ENCODE measurements around the gene IGFBP5. TPM values are rescaled to one million over a fixed set of nuclear protein-coding genes. Genes with fewer than 3 reads are reported as not detected.

IGFBP5 gene
- total and polyA plus RNA-seq, 9 donors, result 385 to 666 (median 463) TPM

GRCh38 chr2:216635701-216636550 lies 59.4 kb downstream of the IGFBP5 start:
- WGBS (ENCODE audit: insufficient coverage), result 28% methylated on average over 14 of the region's 18 CpGs
- Histone ChIP-seq H3K27ac (ENCODE audit: low read length) (peak overlapping the region; percentile 78), H3K9me3 (replicated peaks; ENCODE audit: control insufficient read depth, low read depth, low read length) (no peaks in the 10 kb centered on the region), H3K4me1 (ENCODE audit: control insufficient read depth, insufficient read depth, low read length) (peaks cover 39% of the 10 kb centered on the region), H3K36me3 (ENCODE audit: control insufficient read depth, insufficient read depth, low read length) (peaks cover 19% of the 10 kb centered on the region), H3K27me3 (ENCODE audit: control insufficient read depth, insufficient read depth, low read length) (peaks cover 22% of the 10 kb centered on the region), H3K4me3 (ENCODE audit: low read length) (peak overlapping the region; percentile 84)
- DNase-seq, result peak; percentile 65

GRCh38 chr2:216635171-216635570 lies 60.2 kb downstream of the IGFBP5 start:
- DNase-seq, result peak; percentile 35
- Histone ChIP-seq H3K4me1 (ENCODE audit: control insufficient read depth, insufficient read depth, low read length) (peaks cover 39% of the 10 kb centered on the region), H3K36me3 (ENCODE audit: control insufficient read depth, insufficient read depth, low read length) (peaks cover 11% of the 10 kb centered on the region), H3K4me3 (ENCODE audit: low read length) (peak overlapping the region; percentile 84), H3K27me3 (ENCODE audit: control insufficient read depth, insufficient read depth, low read length) (peaks cover 22% of the 10 kb centered on the region), H3K27ac (ENCODE audit: low read length) (peak overlapping the region; percentile 78), H3K9me3 (replicated peaks; ENCODE audit: control insufficient read depth, low read depth, low read length) (no peaks in the 10 kb centered on the region)
- WGBS (ENCODE audit: insufficient coverage), result 4% methylated on average over 4 of the region's 7 CpGs

- peak overlapping the region; percentile 84 for H3K4me3 ChIP-seq (ENCODE audit: low read length)
- WGBS (ENCODE audit: insufficient coverage), result 3% methylated on average over 8 of the region's 23 CpGs
- H3K9me3 ChIP-seq (replicated peaks; ENCODE audit: control insufficient read depth, low read depth, low read length), result no peaks in the 10 kb centered on the region
- H3K4me1 ChIP-seq (ENCODE audit: control insufficient read depth, insufficient read depth, low read length), result peaks cover 39% of the 10 kb centered on the region
- H3K27me3 ChIP-seq (ENCODE audit: control insufficient read depth, insufficient read depth, low read length), result peaks cover 22% of the 10 kb centered on the region
- peak; percentile 42 for DNase-seq
- H3K27ac ChIP-seq (ENCODE audit: low read length), result peak overlapping the region; percentile 78
- H3K36me3 ChIP-seq (ENCODE audit: control insufficient read depth, insufficient read depth, low read length), result peaks cover 5% of the 10 kb centered on the region
Measured at GRCh38 chr2:216634370-216635148, 60.8 kb downstream of the IGFBP5 start.

GRCh38 chr2:216633616-216634369 lies 61.6 kb downstream of the IGFBP5 start:
- peak overlapping the region; percentile 84 for H3K4me3 ChIP-seq (ENCODE audit: low read length)
- H3K36me3 ChIP-seq (ENCODE audit: control insufficient read depth, insufficient read depth, low read length), result no peaks in the 10 kb centered on the region
- H3K27me3 ChIP-seq (ENCODE audit: control insufficient read depth, insufficient read depth, low read length), result peaks cover 22% of the 10 kb centered on the region
- WGBS (ENCODE audit: insufficient coverage), result under 1% methylated on average over 71 of the region's 71 CpGs
- peak overlapping the region; percentile 33 for H3K27ac ChIP-seq (ENCODE audit: low read length)
- no peaks in the 10 kb centered on the region for H3K9me3 ChIP-seq (replicated peaks; ENCODE audit: control insufficient read depth, low read depth, low read length)
- peak; percentile 29 for DNase-seq
- peaks cover 39% of the 10 kb centered on the region for H3K4me1 ChIP-seq (ENCODE audit: control insufficient read depth, insufficient read depth, low read length)

GRCh38 chr2:216632952-216633615 lies 62.3 kb downstream of the IGFBP5 start, which contains the start of gene IGFBP2:
Gene IGFBP2, plus strand, starts transcription at chr2:216633420. Its CDS starts 104 bp downstream, at chr2:216633524.
- DNase-seq, result peak; percentile 87
- Histone ChIP-seq H3K9me3 (replicated peaks; ENCODE audit: control insufficient read depth, low read depth, low read length) (no peaks in the 10 kb centered on the region), H3K4me1 (ENCODE audit: control insufficient read depth, insufficient read depth, low read length) (peaks cover 39% of the 10 kb centered on the region), H3K36me3 (ENCODE audit: control insufficient read depth, insufficient read depth, low read length) (no peaks in the 10 kb centered on the region), H3K4me3 (ENCODE audit: low read length) (peak within 1 kb of the TSS; percentile 84), H3K27me3 (ENCODE audit: control insufficient read depth, insufficient read depth, low read length) (peaks cover 22% of the 10 kb centered on the region), H3K27ac (ENCODE audit: low read length) (peak within 1 kb of the TSS; percentile 33)
- under 1% methylated on average over 70 of the region's 70 CpGs for WGBS (ENCODE audit: insufficient coverage)

GRCh38 chr2:216632346-216632951 lies 62.9 kb downstream of the IGFBP5 start:
- 13% methylated on average over 10 of the region's 13 CpGs for WGBS (ENCODE audit: insufficient coverage)
- Histone ChIP-seq H3K4me1 (ENCODE audit: control insufficient read depth, insufficient read depth, low read length) (peaks cover 37% of the 10 kb centered on the region), H3K9me3 (replicated peaks; ENCODE audit: control insufficient read depth, low read depth, low read length) (no peaks in the 10 kb centered on the region), H3K4me3 (ENCODE audit: low read length) (peak overlapping the region; percentile 48), H3K27me3 (ENCODE audit: control insufficient read depth, insufficient read depth, low read length) (peaks cover 22% of the 10 kb centered on the region), H3K27ac (ENCODE audit: low read length) (no peak overlapping the region), H3K36me3 (ENCODE audit: control insufficient read depth, insufficient read depth, low read length) (no peaks in the 10 kb centered on the region)
- DNase-seq, result no peak

GRCh38 chr2:216629784-216630183 lies 65.6 kb downstream of the IGFBP5 start:
- Histone ChIP-seq H3K36me3 (ENCODE audit: control insufficient read depth, insufficient read depth, low read length) (no peaks in the 10 kb centered on the region), H3K27ac (ENCODE audit: low read length) (no peak overlapping the region), H3K9me3 (replicated peaks; ENCODE audit: control insufficient read depth, low read depth, low read length) (no peaks in the 10 kb centered on the region), H3K4me3 (ENCODE audit: low read length) (no peak overlapping the region), H3K4me1 (ENCODE audit: control insufficient read depth, insufficient read depth, low read length) (peaks cover 14% of the 10 kb centered on the region), H3K27me3 (ENCODE audit: control insufficient read depth, insufficient read depth, low read length) (peaks cover 22% of the 10 kb centered on the region)
- DNase-seq, result no peak
- no CpG with 5 or more reads among the region's 4 CpGs for WGBS (ENCODE audit: insufficient coverage)

GRCh38 chr2:216626875-216627245 lies 68.5 kb downstream of the IGFBP5 start:
- H3K9me3 ChIP-seq (replicated peaks; ENCODE audit: control insufficient read depth, low read depth, low read length), result peaks cover 3% of the 10 kb centered on the region
- H3K4me1 ChIP-seq (ENCODE audit: control insufficient read depth, insufficient read depth, low read length), result peaks cover 2% of the 10 kb centered on the region
- no peak overlapping the region for H3K27ac ChIP-seq (ENCODE audit: low read length)
- H3K4me3 ChIP-seq (ENCODE audit: low read length), result no peak overlapping the region
- no CpG with 5 or more reads among the region's 2 CpGs for WGBS (ENCODE audit: insufficient coverage)
- peaks cover 1% of the 10 kb centered on the region for H3K27me3 ChIP-seq (ENCODE audit: control insufficient read depth, insufficient read depth, low read length)
- DNase-seq, result no peak
- H3K36me3 ChIP-seq (ENCODE audit: control insufficient read depth, insufficient read depth, low read length), result no peaks in the 10 kb centered on the region

GRCh38 chr2:216626168-216626874 lies 69.0 kb downstream of the IGFBP5 start:
- Histone ChIP-seq H3K36me3 (ENCODE audit: control insufficient read depth, insufficient read depth, low read length) (no peaks in the 10 kb centered on the region), H3K27ac (ENCODE audit: low read length) (no peak overlapping the region), H3K4me3 (ENCODE audit: low read length) (no peak overlapping the region), H3K9me3 (replicated peaks; ENCODE audit: control insufficient read depth, low read depth, low read length) (peaks cover 3% of the 10 kb centered on the region), H3K27me3 (ENCODE audit: control insufficient read depth, insufficient read depth, low read length) (no peaks in the 10 kb centered on the region), H3K4me1 (ENCODE audit: control insufficient read depth, insufficient read depth, low read length) (peaks cover 8% of the 10 kb centered on the region)
- DNase-seq, result no peak
- WGBS (ENCODE audit: insufficient coverage), result 90% methylated on average over 4 of the region's 7 CpGs
